HepG2 (cell line): Measurements from ENCODE around the gene VAV2. TPM values are rescaled to one million over a fixed set of nuclear protein-coding genes. Genes with fewer than 3 reads are reported as not detected.

Experiments used
- CCDC6 ChIP-seq: sonication (generic); formaldehyde crosslinking; IDR thresholded peaks from 2 replicates; pipeline ENCODE4 v1.8.1; 2022; ENCODE audit warnings: mild to moderate bottlenecking, missing genetic modification reagents, moderate library complexity
- HMGA1 ChIP-seq: sonication (generic); formaldehyde crosslinking; conservative IDR thresholded peaks from 2 replicates; pipeline ENCODE4 v1.4.0; 2020; ENCODE audit warnings: missing genetic modification reagents
- NR2F1 ChIP-seq, 2 experiments: fragments of 450-650 bp in 1 of 2; formaldehyde crosslinking in 1 of 2; IDR thresholded peaks; 2 replicates each; pipeline versions ENCODE4 v1.5.0 to v1.6.1; 2016 to 2020; ENCODE audit warnings: mild to moderate bottlenecking in 1 of 2, missing compliant biosample characterization in 1 of 2, missing genetic modification reagents in 1 of 2, moderate library complexity in 1 of 2
- RARG ChIP-seq: sonication (generic); formaldehyde crosslinking; IDR thresholded peaks from 2 replicates; pipeline ENCODE4 v1.4.0; 2020; ENCODE audit warnings: low read depth, mild to moderate bottlenecking, missing genetic modification reagents
- RCOR2 ChIP-seq: IDR thresholded peaks from 2 replicates; pipeline ENCODE4 v1.6.1; 2016; ENCODE audit warnings: missing biosample characterization, missing genetic modification reagents
- TERF1 ChIP-seq: sonication (generic); formaldehyde crosslinking; IDR thresholded peaks from 2 replicates; pipeline ENCODE4 v1.8.0; 2022; ENCODE audit warnings: mild to moderate bottlenecking, missing genetic modification reagents, moderate library complexity
- TOE1 ChIP-seq: sonication (generic); formaldehyde crosslinking; IDR thresholded peaks from 2 replicates; pipeline ENCODE4 v1.4.0; 2020; ENCODE audit warnings: mild to moderate bottlenecking, missing genetic modification reagents
- YY1 ChIP-seq: IDR thresholded peaks from 2 replicates; pipeline ENCODE4 v1.6.1; 2011; ENCODE audit warnings: low read length, low read depth, moderate library complexity, mild to moderate bottlenecking; ENCODE audit not compliant: insufficient read depth, insufficient replicate concordance
- ZBTB42 ChIP-seq: sonication (generic); formaldehyde crosslinking; IDR thresholded peaks from 2 replicates; pipeline ENCODE4 v1.5.0; 2020; ENCODE audit warnings: mild to moderate bottlenecking, missing genetic modification reagents
- ZFP90 ChIP-seq: sonication (generic); formaldehyde crosslinking; IDR thresholded peaks from 2 replicates; pipeline ENCODE4 v1.8.0; 2022; ENCODE audit warnings: missing genetic modification reagents, mild to moderate bottlenecking, inconsistent platforms, borderline replicate concordance
- ZIK1 ChIP-seq: sonication (generic); formaldehyde crosslinking; IDR thresholded peaks from 2 replicates; pipeline ENCODE4 v1.5.0; 2020; ENCODE audit warnings: mild to moderate bottlenecking, low read depth, missing genetic modification reagents, borderline replicate concordance
- ZNF350 ChIP-seq: sonication (generic); formaldehyde crosslinking; IDR thresholded peaks from 2 replicates; pipeline ENCODE4 v1.4.0; 2020; ENCODE audit warnings: mild to moderate bottlenecking, low read depth, missing genetic modification reagents, borderline replicate concordance
- ZNF761 ChIP-seq: sonication (generic); formaldehyde crosslinking; conservative IDR thresholded peaks from 2 replicates; pipeline ENCODE4 v1.4.0; 2020; ENCODE audit warnings: mild to moderate bottlenecking, missing genetic modification reagents
- polyA plus RNA-seq, 8 experiments: library from polyadenylated mRNA; depleted of rRNA in 3 of 8; stranded (reverse) in 7 of 8; unstranded in 1 of 8; fragments of >200 nt; fragmentation: Illumina TruSeq in 4 of 8; extraction: Trizol in 4 of 8; gene quantifications; 2 replicates each; pipeline versions ENCODE4 v1.2.1 to v1.2.3, GENCODE V29; 2011 to 2016; ENCODE audit warnings: low read depth in 4 of 8, missing spikeins in 1 of 8, mixed read lengths in 1 of 8; ENCODE audit not compliant: insufficient read depth in 1 of 8
- total RNA-seq, 5 experiments: library from RNA; depleted of rRNA; stranded (reverse); fragments of >200 nt; fragmentation: Illumina TruSeq; extraction: Trizol; gene quantifications; 2 replicates each; pipeline ENCODE4 v1.2.3, GENCODE V29; 2016; ENCODE audit warnings: low read depth in 1 of 5
- TF ChIP-seq, protein P1 (sequence below): sonication (generic); formaldehyde crosslinking; IDR thresholded peaks from 2 replicates; pipeline ENCODE4 v1.4.0; 2020; ENCODE audit warnings: mild to moderate bottlenecking, missing genetic modification reagents
- TF ChIP-seq, protein P2 (sequence below): sonication (generic); formaldehyde crosslinking; IDR thresholded peaks from 2 replicates; pipeline ENCODE4 v1.5.0; 2020; ENCODE audit warnings: mild to moderate bottlenecking, missing genetic modification reagents
- TF ChIP-seq, protein P3 (sequence below): sonication (generic); formaldehyde crosslinking; IDR thresholded peaks from 2 replicates; pipeline ENCODE4 v1.4.0; 2020; ENCODE audit warnings: mild to moderate bottlenecking, missing genetic modification reagents

The VAV2 gene
- total and polyA plus RNA-seq, 2 of the 13 experiments (the other 11 are each of a cell fraction or from before 2014, with no cell fraction given) = 22.5 to 22.9 TPM

DNA sequence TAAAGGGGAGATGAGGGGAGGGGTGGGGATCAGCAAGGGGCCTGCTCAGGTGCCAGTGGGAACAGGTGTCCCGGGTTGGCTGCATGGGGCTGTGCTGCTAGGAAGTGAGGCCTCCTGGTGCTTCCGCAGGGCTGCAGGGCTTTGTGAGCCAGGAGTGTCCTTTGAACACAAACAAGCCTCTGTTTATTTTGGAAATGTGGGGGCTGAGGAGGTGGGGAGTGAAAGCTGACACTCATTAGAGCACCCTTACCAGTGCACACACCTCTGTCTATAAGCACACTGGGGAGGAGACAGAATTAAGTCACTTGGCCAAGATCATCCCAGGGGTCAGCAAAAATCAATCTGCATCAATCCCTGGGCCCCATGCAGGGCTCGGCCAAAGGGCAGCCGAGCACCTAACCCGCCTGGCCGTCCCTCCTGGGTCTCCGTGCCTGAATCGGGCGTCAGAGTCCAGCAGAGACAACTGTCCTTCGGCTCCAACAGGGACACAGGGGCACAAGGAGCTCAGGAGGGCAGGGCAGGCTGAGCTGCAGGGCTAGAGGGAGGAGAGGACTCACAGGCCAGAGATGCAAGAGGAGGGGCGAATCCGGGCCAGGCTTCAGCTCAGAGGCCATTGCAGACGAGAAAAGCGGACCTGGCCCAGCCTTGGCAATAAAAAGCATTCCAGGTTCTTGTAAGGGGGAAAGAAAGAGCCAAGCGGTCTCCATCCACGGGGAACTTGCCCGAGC, 99.8 kb downstream of the VAV2 start (continued):
- TF ChIP-seq, protein P1, sequence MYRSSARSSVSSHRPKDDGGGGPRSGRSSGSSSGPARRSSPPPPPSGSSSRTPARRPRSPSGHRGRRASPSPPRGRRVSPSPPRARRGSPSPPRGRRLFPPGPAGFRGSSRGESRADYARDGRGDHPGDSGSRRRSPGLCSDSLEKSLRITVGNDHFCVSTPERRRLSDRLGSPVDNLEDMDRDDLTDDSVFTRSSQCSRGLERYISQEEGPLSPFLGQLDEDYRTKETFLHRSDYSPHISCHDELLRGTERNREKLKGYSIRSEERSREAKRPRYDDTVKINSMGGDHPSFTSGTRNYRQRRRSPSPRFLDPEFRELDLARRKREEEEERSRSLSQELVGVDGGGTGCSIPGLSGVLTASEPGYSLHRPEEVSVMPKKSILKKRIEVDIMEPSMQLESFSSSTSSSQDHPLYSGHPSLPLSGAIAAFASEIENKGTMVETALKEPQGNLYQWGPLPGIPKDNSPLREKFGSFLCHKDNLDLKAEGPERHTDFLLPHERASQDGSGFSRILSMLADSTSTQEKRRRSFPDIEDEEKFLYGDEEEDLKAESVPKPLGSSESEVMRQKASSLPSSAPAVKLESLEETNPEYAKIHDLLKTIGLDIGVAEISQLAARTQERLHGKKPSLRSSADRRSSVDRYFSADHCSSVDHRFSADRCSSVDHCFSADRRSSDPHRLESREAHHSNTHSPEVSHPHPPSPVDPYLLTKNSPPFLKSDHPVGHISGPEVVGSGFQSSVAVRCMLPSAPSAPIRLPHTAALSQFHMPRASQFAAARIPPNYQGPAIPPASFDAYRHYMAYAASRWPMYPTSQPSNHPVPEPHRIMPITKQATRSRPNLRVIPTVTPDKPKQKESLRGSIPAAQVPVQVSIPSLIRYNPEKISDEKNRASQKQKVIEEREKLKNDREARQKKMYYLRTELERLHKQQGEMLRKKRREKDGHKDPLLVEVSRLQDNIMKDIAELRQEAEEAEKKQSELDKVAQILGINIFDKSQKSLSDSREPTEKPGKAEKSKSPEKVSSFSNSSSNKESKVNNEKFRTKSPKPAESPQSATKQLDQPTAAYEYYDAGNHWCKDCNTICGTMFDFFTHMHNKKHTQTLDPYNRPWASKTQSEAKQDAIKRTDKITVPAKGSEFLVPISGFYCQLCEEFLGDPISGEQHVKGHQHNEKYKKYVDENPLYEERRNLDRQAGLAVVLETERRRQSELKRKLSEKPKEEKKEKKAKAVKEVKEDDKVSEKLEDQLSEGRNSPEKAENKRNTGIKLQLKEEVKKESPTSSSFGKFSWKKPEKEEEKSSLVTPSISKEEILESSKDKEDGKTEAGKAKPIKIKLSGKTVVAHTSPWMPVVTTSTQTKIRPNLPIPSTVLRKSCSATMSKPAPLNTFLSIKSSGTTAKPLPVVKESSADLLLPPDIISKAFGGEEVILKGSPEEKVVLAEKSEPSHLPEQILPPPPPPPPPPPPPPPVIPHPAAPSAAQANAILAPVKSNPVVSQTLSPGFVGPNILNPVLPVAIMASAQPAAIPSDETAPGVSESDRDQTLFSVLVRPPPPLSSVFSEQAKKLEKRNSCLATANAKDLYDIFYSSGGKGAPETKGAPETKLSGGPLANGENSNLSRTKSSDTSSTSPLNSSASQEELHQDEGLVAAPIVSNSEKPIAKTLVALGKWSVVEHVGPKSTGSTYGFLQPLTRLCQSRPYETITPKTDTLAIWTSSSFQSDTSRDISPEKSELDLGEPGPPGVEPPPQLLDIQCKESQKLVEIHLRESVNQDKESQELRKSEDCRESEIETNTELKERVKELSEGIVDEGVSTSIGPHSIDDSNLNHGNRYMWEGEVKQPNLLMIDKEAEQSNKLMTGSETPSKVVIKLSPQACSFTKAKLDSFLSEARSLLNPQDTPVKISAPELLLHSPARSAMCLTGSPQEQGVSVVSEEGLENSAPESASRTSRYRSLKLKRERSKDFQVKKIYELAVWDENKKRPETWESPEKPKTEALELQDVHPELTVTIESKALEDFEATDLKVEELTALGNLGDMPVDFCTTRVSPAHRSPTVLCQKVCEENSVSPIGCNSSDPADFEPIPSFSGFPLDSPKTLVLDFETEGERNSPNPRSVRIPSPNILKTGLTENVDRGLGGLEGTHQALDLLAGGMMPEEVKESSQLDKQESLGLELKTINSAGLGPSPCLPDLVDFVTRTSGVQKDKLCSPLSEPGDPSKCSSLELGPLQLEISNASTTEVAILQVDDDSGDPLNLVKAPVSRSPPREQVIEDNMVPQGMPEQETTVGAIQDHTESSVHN (CRISPR knock-in tag) = peak; percentile 99
- TF ChIP-seq TERF1 (no peak), ZFP90 (peak; percentile 66), ZNF350 (CRISPR knock-in tag) (peak; percentile 99), ZNF761 (peak; percentile 95), ZBTB42 (CRISPR knock-in tag) (peak; percentile 94), ZIK1 (CRISPR knock-in tag) (peak; percentile 69; the same call in 1 of the 2 replicates), TOE1 (CRISPR knock-in tag) (peak; percentile 89; the same call in 1 of the 2 replicates), HMGA1 (no peak), RARG (0 out of 2 replicates have a peak, but pooled peaks have one; percentile 65), YY1 (no peak), NR2F1 (CRISPR knock-in tag; IDR thresholded peaks at IDR 0.05) (peak; percentile 100), RCOR2 (CRISPR knock-in tag) (peak; percentile 98), CCDC6 (CRISPR knock-in tag) (0 out of 2 replicates have a peak, but pooled peaks have one; percentile 47)
- TF ChIP-seq, protein P2, sequence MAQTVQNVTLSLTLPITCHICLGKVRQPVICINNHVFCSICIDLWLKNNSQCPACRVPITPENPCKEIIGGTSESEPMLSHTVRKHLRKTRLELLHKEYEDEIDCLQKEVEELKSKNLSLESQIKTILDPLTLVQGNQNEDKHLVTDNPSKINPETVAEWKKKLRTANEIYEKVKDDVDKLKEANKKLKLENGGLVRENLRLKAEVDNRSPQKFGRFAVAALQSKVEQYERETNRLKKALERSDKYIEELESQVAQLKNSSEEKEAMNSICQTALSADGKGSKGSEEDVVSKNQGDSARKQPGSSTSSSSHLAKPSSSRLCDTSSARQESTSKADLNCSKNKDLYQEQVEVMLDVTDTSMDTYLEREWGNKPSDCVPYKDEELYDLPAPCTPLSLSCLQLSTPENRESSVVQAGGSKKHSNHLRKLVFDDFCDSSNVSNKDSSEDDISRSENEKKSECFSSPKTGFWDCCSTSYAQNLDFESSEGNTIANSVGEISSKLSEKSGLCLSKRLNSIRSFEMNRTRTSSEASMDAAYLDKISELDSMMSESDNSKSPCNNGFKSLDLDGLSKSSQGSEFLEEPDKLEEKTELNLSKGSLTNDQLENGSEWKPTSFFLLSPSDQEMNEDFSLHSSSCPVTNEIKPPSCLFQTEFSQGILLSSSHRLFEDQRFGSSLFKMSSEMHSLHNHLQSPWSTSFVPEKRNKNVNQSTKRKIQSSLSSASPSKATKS (CRISPR knock-in tag) = 0 out of 2 replicates have a peak, but pooled peaks have one; percentile 79
- TF ChIP-seq, protein P3, sequence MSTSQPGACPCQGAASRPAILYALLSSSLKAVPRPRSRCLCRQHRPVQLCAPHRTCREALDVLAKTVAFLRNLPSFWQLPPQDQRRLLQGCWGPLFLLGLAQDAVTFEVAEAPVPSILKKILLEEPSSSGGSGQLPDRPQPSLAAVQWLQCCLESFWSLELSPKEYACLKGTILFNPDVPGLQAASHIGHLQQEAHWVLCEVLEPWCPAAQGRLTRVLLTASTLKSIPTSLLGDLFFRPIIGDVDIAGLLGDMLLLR (CRISPR knock-in tag) = 0 out of 2 replicates have a peak, but pooled peaks have one; percentile 51
